Measurements from ENCODE around the gene CHST14.

Gene CHST14

DNA sequence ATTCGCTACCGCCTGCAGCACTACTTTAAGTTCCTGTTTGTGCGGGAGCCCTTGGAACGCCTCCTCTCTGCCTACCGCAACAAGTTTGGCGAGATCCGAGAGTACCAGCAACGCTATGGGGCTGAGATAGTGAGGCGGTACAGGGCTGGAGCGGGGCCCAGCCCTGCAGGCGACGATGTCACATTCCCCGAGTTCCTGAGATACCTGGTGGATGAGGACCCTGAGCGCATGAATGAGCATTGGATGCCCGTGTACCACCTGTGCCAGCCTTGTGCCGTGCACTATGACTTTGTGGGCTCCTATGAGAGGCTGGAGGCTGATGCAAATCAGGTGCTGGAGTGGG, 995 bp downstream of the CHST14 start:
- Histone ChIP-seq H3K9me3 (ENCODE audit: control insufficient read depth, low read length) (no peaks in the 10 kb centered on the region), H3K27me3 (replicated peaks; ENCODE audit: control insufficient read depth, insufficient read depth, low read length, poor library complexity, severe bottlenecking) (no peaks in the 10 kb centered on the region), H3K4me3 (ENCODE audit: insufficient read depth, low read depth, low read length, poor library complexity, severe bottlenecking) (peak overlapping the region; percentile 78), H3K27ac (ENCODE audit: insufficient read depth, low read length, poor library complexity, severe bottlenecking) (peak overlapping the region; percentile 57), H3K36me3 (ENCODE audit: control insufficient read depth, insufficient read depth, low read length) (no peaks in the 10 kb centered on the region), H3K4me1 (ENCODE audit: control insufficient read depth, insufficient read depth, low read length, poor library complexity, severe bottlenecking) (peaks cover 10% of the 10 kb centered on the region)
- no peak for DNase-seq

DNA sequence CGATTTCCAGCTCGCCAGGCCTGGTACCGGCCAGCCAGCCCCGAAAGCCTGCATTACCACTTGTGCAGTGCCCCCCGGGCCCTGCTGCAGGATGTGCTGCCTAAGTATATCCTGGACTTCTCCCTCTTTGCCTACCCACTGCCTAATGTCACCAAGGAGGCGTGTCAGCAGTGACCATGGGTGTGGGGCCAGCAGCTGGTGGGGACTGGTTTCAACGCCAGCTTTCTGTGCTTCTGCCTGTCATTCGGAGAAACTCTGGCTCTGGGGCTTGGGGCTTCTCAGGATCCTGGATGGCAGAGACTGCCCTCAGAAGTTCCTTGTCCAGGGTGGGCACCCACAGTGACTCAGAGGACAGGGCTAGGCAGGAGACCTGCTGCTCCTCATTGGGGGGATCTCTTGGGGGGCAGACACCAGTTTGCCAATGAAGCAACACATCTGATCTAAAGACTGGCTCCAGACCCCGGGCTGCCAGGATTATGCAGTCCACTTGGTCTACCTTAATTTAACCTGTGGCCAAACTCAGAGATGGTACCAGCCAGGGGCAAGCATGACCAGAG, 1.5 kb downstream of the CHST14 start:
- no peaks in the 10 kb centered on the region for H3K9me3 ChIP-seq (ENCODE audit: control insufficient read depth, low read length)
- peaks cover 10% of the 10 kb centered on the region for H3K4me1 ChIP-seq (ENCODE audit: control insufficient read depth, insufficient read depth, low read length, poor library complexity, severe bottlenecking)
- DNase-seq = no peak
- peak overlapping the region; percentile 78 for H3K4me3 ChIP-seq (ENCODE audit: insufficient read depth, low read depth, low read length, poor library complexity, severe bottlenecking)
- H3K27me3 ChIP-seq (replicated peaks; ENCODE audit: control insufficient read depth, insufficient read depth, low read length, poor library complexity, severe bottlenecking) = no peaks in the 10 kb centered on the region
- no peak overlapping the region for H3K27ac ChIP-seq (ENCODE audit: insufficient read depth, low read length, poor library complexity, severe bottlenecking)
- no peaks in the 10 kb centered on the region for H3K36me3 ChIP-seq (ENCODE audit: control insufficient read depth, insufficient read depth, low read length)

DNA sequence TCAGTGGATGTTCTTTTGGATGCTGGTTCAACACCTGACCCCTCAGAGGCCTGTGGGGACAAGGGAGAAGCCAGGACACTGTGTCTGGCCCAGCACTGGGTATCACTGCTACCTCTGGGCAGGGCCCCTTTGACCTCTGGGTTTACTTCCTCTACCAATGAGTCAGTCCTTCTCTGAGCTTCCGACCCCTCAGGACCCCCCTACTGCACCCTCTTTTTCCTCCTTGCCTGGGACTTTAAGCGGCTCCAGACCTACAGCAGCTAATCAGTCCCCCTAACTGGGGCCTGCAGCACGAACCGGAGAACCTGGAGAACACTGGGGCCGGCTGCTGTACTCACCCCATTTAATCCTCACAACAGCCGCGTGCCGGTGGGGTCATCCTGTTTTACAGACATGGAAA, 3.8 kb downstream of the CHST14 start:
- Histone ChIP-seq H3K27me3 (replicated peaks; ENCODE audit: control insufficient read depth, insufficient read depth, low read length, poor library complexity, severe bottlenecking) (no peaks in the 10 kb centered on the region), H3K27ac (ENCODE audit: insufficient read depth, low read length, poor library complexity, severe bottlenecking) (no peak overlapping the region), H3K9me3 (ENCODE audit: control insufficient read depth, low read length) (no peaks in the 10 kb centered on the region), H3K36me3 (ENCODE audit: control insufficient read depth, insufficient read depth, low read length) (no peaks in the 10 kb centered on the region), H3K4me1 (ENCODE audit: control insufficient read depth, insufficient read depth, low read length, poor library complexity, severe bottlenecking) (peaks cover 10% of the 10 kb centered on the region), H3K4me3 (ENCODE audit: insufficient read depth, low read depth, low read length, poor library complexity, severe bottlenecking) (no peak overlapping the region)
- DNase-seq = no peak

DNA sequence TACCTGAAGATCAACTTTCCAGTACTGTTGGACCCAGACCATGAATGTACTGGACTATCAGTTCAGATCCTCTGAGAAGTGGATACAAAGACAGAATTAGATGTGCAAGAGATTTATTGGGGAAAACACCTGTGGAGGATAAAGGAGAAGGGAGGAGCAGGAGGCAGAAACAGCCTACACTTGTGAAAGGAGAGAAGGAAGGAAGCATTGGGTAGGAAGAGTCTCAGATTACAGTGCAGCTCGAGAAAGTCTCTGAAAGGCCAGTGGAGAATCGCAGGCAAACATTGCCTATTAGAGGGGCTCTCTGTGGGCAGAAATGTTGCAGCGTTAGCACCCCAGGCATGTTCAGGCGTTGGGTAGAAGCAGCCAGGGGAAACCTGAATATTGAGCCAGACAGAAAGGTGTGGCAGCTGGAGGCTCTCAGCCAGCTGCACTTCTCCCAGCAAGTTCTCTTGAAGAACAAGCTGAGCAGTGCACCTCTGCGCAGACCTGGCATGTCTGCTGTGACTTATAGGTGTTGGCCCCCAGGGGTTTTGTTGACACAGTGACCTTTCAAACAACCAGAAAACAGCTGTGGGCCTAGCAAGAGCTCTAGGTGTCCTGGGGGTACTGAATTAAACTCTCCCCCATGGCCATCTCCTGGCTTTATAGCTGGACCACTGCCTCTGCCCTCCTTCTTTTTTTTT, 7.0 kb downstream of the CHST14 start:
- DNase-seq = no peak
- H3K36me3 ChIP-seq (ENCODE audit: control insufficient read depth, insufficient read depth, low read length) = no peaks in the 10 kb centered on the region
- no peak overlapping the region for H3K4me3 ChIP-seq (ENCODE audit: insufficient read depth, low read depth, low read length, poor library complexity, severe bottlenecking)
- no peaks in the 10 kb centered on the region for H3K9me3 ChIP-seq (ENCODE audit: control insufficient read depth, low read length)
- no peaks in the 10 kb centered on the region for H3K4me1 ChIP-seq (ENCODE audit: control insufficient read depth, insufficient read depth, low read length, poor library complexity, severe bottlenecking)
- H3K27ac ChIP-seq (ENCODE audit: insufficient read depth, low read length, poor library complexity, severe bottlenecking) = no peak overlapping the region
- H3K27me3 ChIP-seq (replicated peaks; ENCODE audit: control insufficient read depth, insufficient read depth, low read length, poor library complexity, severe bottlenecking) = no peaks in the 10 kb centered on the region

- H3K27me3 ChIP-seq (replicated peaks; ENCODE audit: control insufficient read depth, insufficient read depth, low read length, poor library complexity, severe bottlenecking) = no peaks in the 10 kb centered on the region
- no peaks in the 10 kb centered on the region for H3K4me1 ChIP-seq (ENCODE audit: control insufficient read depth, insufficient read depth, low read length, poor library complexity, severe bottlenecking)
- no peak for DNase-seq
- no peaks in the 10 kb centered on the region for H3K36me3 ChIP-seq (ENCODE audit: control insufficient read depth, insufficient read depth, low read length)
- no peak overlapping the region for H3K4me3 ChIP-seq (ENCODE audit: insufficient read depth, low read depth, low read length, poor library complexity, severe bottlenecking)
- no peaks in the 10 kb centered on the region for H3K9me3 ChIP-seq (ENCODE audit: control insufficient read depth, low read length)
- H3K27ac ChIP-seq (ENCODE audit: insufficient read depth, low read length, poor library complexity, severe bottlenecking) = no peak overlapping the region
Measured at GRCh38 chr15:40479024-40479423, 8.2 kb downstream of the CHST14 start.

DNA sequence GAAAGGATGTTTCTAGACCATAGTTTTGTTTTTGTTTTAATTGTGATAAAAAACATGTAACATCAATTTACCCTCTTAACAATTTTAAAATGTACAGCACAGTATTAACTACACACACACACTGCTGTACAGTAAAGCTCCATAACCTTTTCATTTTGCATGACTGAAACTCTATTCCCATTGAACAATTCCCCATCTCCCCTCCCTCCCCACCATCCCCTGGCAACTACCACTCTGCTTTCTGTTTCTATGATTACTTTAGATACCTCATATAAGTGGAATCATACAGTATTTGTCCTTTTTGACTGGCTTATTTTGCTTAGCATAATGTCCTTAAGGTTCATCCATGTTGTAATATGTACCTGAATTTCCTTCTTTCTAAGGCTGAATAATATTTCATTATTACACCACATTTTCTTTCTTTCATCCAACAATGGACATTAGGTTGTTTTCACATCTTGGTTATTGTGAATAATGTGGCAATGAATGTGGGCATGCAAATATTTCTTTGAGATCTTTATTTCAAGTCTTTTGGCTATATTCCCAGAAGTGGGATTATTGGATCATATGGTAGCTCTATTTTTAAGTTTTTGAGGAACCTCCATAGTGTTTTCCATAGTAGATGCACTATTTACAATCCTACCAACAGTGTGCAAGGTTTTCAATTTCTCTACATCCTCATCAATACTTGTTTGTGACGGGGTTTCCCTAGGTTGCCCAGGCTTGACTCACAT, 10.7 kb downstream of the CHST14 start:
- no peak overlapping the region for H3K4me3 ChIP-seq (ENCODE audit: insufficient read depth, low read depth, low read length, poor library complexity, severe bottlenecking)
- H3K4me1 ChIP-seq (ENCODE audit: control insufficient read depth, insufficient read depth, low read length, poor library complexity, severe bottlenecking) = no peaks in the 10 kb centered on the region
- DNase-seq = no peak
- no peaks in the 10 kb centered on the region for H3K9me3 ChIP-seq (ENCODE audit: control insufficient read depth, low read length)
- no peaks in the 10 kb centered on the region for H3K27me3 ChIP-seq (replicated peaks; ENCODE audit: control insufficient read depth, insufficient read depth, low read length, poor library complexity, severe bottlenecking)
- H3K27ac ChIP-seq (ENCODE audit: insufficient read depth, low read length, poor library complexity, severe bottlenecking) = no peak overlapping the region
- no peaks in the 10 kb centered on the region for H3K36me3 ChIP-seq (ENCODE audit: control insufficient read depth, insufficient read depth, low read length)

DNA sequence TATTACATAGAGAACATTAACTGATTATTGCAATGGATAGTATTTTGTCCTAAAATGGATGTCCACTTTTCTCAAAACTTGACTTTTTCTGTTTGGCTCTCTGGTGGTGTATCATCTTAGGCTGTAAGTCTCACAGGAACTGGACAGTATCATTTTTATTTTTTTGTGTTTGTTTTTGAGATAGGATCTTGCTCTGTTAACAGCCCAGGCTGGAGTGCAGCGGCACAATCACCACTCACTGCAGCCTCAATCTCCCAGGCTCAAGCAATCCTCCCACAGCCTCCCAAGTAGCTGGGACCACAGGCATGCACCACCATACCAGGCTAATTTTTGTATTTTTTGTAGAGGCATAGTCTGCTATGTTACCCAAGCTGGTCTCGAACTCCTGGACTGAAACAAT, 13.1 kb downstream of the CHST14 start:
- H3K36me3 ChIP-seq (ENCODE audit: control insufficient read depth, insufficient read depth, low read length) = no peaks in the 10 kb centered on the region

DNA sequence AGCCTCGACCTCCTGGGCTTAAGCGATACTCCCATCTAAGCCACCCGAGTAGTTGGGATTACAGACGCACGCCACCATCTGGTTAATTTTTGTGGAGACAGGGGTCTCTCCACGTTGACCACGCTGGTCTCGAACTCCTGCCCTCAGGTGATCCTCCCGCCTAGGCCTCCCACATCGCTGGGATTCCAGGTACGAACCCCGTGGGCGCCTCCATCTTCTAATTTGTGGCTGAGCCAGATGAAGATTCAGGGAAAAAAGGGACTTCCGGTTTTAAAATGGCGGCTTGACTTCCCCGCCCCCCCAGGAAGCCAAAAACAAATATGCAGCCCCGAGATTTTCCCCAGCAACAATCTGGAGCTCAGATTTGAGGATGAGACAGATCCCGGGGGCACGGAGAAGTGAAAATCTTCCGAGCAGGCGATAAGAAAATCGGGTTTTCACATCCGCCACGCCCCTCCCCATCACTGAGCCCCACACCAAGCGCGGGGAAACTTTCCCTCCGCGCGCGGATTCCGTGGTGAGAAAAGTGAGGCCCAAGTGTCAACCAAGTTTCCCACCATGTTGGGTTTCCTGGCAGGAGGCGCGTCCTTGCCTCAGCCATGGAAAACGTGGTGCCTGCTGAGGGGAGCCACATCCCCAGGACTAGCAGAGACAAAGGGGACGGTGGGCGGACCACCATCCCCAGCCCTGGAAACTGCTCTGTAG, 15.4 kb downstream of the CHST14 start:
- no peak for DNase-seq
- no peak overlapping the region for H3K27ac ChIP-seq (ENCODE audit: insufficient read depth, low read length, poor library complexity, severe bottlenecking)
- no peak overlapping the region for H3K4me3 ChIP-seq (ENCODE audit: insufficient read depth, low read depth, low read length, poor library complexity, severe bottlenecking)
- no peaks in the 10 kb centered on the region for H3K27me3 ChIP-seq (replicated peaks; ENCODE audit: control insufficient read depth, insufficient read depth, low read length, poor library complexity, severe bottlenecking)
- no peaks in the 10 kb centered on the region for H3K4me1 ChIP-seq (ENCODE audit: control insufficient read depth, insufficient read depth, low read length, poor library complexity, severe bottlenecking)
- no peaks in the 10 kb centered on the region for H3K9me3 ChIP-seq (ENCODE audit: control insufficient read depth, low read length)
- H3K36me3 ChIP-seq (ENCODE audit: control insufficient read depth, insufficient read depth, low read length) = no peaks in the 10 kb centered on the region

More for the DNA sequence above, 13.1 kb downstream of the CHST14 start:
- H3K9me3 ChIP-seq (ENCODE audit: control insufficient read depth, low read length) = no peaks in the 10 kb centered on the region
- no peaks in the 10 kb centered on the region for H3K4me1 ChIP-seq (ENCODE audit: control insufficient read depth, insufficient read depth, low read length, poor library complexity, severe bottlenecking)
- no peak for DNase-seq
- no peak overlapping the region for H3K27ac ChIP-seq (ENCODE audit: insufficient read depth, low read length, poor library complexity, severe bottlenecking)
- H3K4me3 ChIP-seq (ENCODE audit: insufficient read depth, low read depth, low read length, poor library complexity, severe bottlenecking) = no peak overlapping the region
- no peaks in the 10 kb centered on the region for H3K27me3 ChIP-seq (replicated peaks; ENCODE audit: control insufficient read depth, insufficient read depth, low read length, poor library complexity, severe bottlenecking)

GRCh38 chr15:40487816-40488682, 17.3 kb downstream of the CHST14 start:
- H3K27ac ChIP-seq (ENCODE audit: insufficient read depth, low read length, poor library complexity, severe bottlenecking) = no peak overlapping the region
- H3K9me3 ChIP-seq (ENCODE audit: control insufficient read depth, low read length) = no peaks in the 10 kb centered on the region
- H3K4me3 ChIP-seq (ENCODE audit: insufficient read depth, low read depth, low read length, poor library complexity, severe bottlenecking) = no peak overlapping the region
- no peak for DNase-seq
- H3K27me3 ChIP-seq (replicated peaks; ENCODE audit: control insufficient read depth, insufficient read depth, low read length, poor library complexity, severe bottlenecking) = no peaks in the 10 kb centered on the region
- no peaks in the 10 kb centered on the region for H3K36me3 ChIP-seq (ENCODE audit: control insufficient read depth, insufficient read depth, low read length)
- H3K4me1 ChIP-seq (ENCODE audit: control insufficient read depth, insufficient read depth, low read length, poor library complexity, severe bottlenecking) = peaks cover 5% of the 10 kb centered on the region
